Measurements from ENCODE around the gene USP7. TPM values are rescaled to one million over a fixed set of nuclear protein-coding genes. Genes with fewer than 3 reads are reported as not detected.

Gene USP7
- total RNA-seq, 1 donor from 2014 or later: 74.6 TPM

- intact Hi-C loops (cut with DNase I): loop anchor here (5.0 kb wide), 1 partner anchor 72 kb away; the partner anchor contains the start of genes PMM2 and TMEM186
- DNase-seq (ENCODE audit: low spot score): no peak
These were observed 94.3 kb downstream of the USP7 start for GRCh38 chr16:8869212-8869987.

- DNase-seq (ENCODE audit: low spot score): peak; percentile 95
- intact Hi-C loops (cut with DNase I): loop anchor here (5.0 kb wide), 1 partner anchor 71 kb away; the partner anchor contains the start of genes PMM2 and TMEM186
These were observed 95.1 kb downstream of the USP7 start, which contains the start of gene CARHSP1 for GRCh38 chr16:8868416-8869211. CARHSP1 (minus strand) TSS chr16:8869006; CDS start chr16:8859328, 9,678 bp downstream.

- intact Hi-C loops (cut with DNase I): loop anchor here (5.0 kb wide), 1 partner anchor 71 kb away; the partner anchor contains the start of genes PMM2 and TMEM186
These were observed 95.7 kb downstream of the USP7 start for GRCh38 chr16:8867932-8868415.

GRCh38 chr16:8867216-8867931 lies 96.3 kb downstream of the USP7 start:
- no peak for DNase-seq (ENCODE audit: low spot score)
- intact Hi-C loops (cut with DNase I): loop anchor here (5.0 kb wide), 1 partner anchor 70 kb away; the partner anchor contains the start of genes PMM2 and TMEM186

More at GRCh38 chr16:8867932-8868415, 95.7 kb downstream of the USP7 start:
- no peak for DNase-seq (ENCODE audit: low spot score)

GRCh38 chr16:8866884-8867215 lies 96.9 kb downstream of the USP7 start:
- intact Hi-C loops (cut with DNase I): loop anchor here (5.0 kb wide), 1 partner anchor 70 kb away; the partner anchor contains the start of genes PMM2 and TMEM186
- no peak for DNase-seq (ENCODE audit: low spot score)

GRCh38 chr16:8866118-8866883 lies 97.4 kb downstream of the USP7 start:
- DNase-seq (ENCODE audit: low spot score): no peak
- intact Hi-C loops (cut with DNase I): loop anchor here (5.0 kb wide), 1 partner anchor 69 kb away; the partner anchor contains the start of genes PMM2 and TMEM186

GRCh38 chr16:8865145-8865882 lies 98.4 kb downstream of the USP7 start:
- no peak for DNase-seq (ENCODE audit: low spot score)
- intact Hi-C loops (cut with DNase I): loop anchor here (5.0 kb wide), 1 partner anchor 68 kb away; the partner anchor contains the start of genes PMM2 and TMEM186

- intact Hi-C loops (cut with DNase I): loop anchor here (5.0 kb wide), 1 partner anchor 67 kb away; the partner anchor contains the start of genes PMM2 and TMEM186
- DNase-seq (ENCODE audit: low spot score): no peak
These were observed 99.1 kb downstream of the USP7 start for GRCh38 chr16:8864480-8865110.

GRCh38 chr16:8863594-8864424 lies 99.9 kb downstream of the USP7 start:
- intact Hi-C loops (cut with DNase I): no loop called here
- no peak for DNase-seq (ENCODE audit: low spot score)

GRCh38 chr16:8862309-8863130 lies 101.2 kb downstream of the USP7 start:
- intact Hi-C loops (cut with DNase I): no loop called here
- no peak for DNase-seq (ENCODE audit: low spot score)

- no peak for DNase-seq (ENCODE audit: low spot score)
- intact Hi-C loops (cut with DNase I): no loop called here
These were observed 102.0 kb downstream of the USP7 start for GRCh38 chr16:8861563-8862308.

GRCh38 chr16:8859913-8860881 lies 103.5 kb downstream of the USP7 start:
- intact Hi-C loops (cut with DNase I): no loop called here

GRCh38 chr16:8858994-8859912 lies 104.5 kb downstream of the USP7 start:
- no peak for DNase-seq (ENCODE audit: low spot score)
- intact Hi-C loops (cut with DNase I): no loop called here

More at GRCh38 chr16:8859913-8860881, 103.5 kb downstream of the USP7 start:
- DNase-seq (ENCODE audit: low spot score): no peak
